GM21619 (cell line): ENCODE data around the gene UBE2F.

ENCODE experiments used
- ATAC-seq: cut with Tn5 transposase; IDR thresholded peaks from one replicate; pipeline ENCODE4 v1.9.1; 2021; ENCODE audit not compliant: unreplicated experiment

The UBE2F gene

GRCh38 chr2:238069877-238070276 is 103.1 kb downstream of the UBE2F start:
- no peak for ATAC-seq

DNA sequence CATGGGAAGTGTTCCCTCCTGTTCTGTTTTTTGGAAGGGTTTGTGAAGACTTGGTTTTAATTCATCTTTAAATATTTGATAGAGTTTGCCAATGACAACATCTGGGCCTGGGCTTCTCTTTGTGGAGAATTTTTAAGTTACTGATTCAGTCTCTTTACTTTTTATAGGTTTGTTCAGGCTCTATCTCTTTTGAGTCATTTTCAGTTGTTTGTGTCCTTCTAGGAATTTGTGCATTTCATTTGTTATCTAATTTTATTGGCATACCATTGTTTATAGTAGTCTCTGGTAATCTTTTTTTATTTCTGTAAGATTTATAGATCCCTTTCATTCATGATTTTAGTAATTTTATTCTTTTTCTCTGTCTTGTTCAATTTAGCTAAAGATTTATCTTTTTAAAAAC is 108.6 kb downstream of the UBE2F start:
- no peak for ATAC-seq

- ATAC-seq, result no peak
These were observed 110.5 kb downstream of the UBE2F start for GRCh38 chr2:238077292-238077691.

DNA sequence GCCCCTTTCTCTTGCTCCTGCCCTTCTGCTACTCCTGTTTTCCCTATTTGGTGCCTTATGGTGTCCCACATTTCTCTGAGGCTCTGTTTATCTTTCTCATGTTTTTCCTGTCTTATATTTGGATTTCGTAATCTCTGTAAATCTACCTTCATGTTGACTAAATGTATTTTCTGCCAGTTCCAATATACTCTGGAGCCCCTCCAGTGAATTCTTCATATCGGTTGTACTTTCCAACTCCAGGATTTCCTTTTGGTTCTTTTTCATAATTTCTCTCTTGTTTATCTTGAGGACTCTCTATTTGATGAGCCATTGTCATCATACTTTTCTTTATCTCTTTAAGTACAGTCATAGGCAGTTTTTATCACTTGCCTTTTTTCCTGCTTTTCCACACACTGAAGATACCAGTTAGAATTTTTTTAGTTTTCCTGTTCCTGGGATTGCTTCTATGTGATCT is 113.1 kb downstream of the UBE2F start:
- ATAC-seq, result no peak

DNA sequence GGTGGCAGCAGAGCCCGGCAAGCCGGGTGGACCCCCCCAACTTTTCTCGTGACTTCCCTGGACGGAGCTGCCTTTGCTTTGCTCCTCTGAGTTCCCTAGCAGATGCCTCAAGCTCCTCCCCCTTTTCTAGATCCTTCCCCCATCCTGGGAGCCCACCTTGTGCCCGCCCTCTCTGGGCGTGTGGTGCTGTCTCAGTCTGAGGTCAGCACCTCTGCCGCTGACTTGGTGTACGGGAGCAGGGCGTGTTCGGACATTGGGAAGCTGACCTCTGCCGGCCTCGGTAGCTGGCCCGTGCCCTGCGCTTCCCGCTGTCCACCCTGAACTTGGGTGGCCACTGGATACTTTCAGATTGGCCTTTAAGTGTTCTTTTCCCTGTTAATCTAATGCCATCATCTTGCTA is 113.7 kb downstream of the UBE2F start:
- no peak for ATAC-seq

DNA sequence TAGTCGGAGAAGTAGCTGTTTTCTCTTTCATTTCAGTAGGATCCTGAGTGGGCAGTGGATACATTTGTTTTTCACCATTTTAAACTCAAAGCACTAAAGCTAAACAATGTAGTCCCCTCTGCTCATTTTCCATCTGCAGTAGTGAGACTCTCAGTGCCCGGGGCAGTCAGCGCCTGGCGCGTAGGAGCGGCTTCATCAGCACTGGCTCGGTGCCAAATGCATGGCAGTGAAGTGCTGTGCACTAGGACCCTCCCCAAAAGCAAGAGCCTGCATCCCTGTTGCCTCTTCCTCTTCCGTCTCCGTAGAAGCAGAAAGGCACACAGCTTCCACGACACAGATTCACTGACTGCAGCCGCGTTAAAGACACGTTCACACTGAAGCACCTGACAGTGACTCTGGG is 114.3 kb downstream of the UBE2F start:
- no peak for ATAC-seq

GRCh38 chr2:238081561-238081960 is 114.7 kb downstream of the UBE2F start:
- no peak for ATAC-seq

DNA sequence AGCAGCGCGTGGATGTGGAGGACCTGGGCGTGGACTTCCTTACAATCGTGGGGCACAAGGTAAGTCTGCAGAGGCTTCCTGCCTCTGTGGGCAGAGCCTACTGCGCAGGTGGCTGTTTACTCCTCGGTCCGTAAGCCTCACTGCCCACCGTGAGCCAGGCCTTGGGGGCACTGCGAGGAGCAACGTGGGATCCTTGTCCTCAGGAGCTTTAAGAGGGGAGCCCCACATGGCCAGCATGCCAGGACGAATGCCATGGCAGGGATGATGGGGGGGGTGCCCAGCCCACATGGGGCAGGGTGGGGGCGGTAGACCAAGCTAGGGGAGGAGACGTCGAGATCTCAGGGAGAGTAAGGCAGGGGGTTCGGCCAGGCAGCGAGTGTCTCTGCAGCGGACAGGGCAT is 115.3 kb downstream of the UBE2F start:
- ATAC-seq, result no peak

GRCh38 chr2:238082827-238083226 is 116.0 kb downstream of the UBE2F start:
- ATAC-seq, result no peak

- no peak for ATAC-seq
These were observed 117.1 kb downstream of the UBE2F start for GRCh38 chr2:238083919-238084318.

DNA sequence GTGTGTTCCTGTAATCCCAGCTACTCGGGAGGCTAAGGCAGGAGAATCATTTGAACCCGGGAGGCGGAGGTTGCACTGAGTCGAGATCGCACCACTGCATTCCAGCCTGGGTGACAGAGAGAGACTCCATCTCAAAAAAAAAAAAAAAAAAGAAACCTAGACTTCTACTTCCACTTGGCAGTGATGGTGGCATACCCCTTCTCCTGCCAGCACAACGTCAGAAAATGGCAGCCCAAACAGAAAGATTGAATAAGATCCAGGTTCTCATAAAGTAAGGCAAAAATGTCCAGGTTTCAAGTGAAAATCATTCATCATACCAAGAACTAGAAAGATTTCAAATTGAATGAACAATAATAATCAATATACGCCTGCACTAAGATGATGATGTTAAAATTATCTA is 117.9 kb downstream of the UBE2F start:
- no peak for ATAC-seq

GRCh38 chr2:238085899-238086298 is 119.1 kb downstream of the UBE2F start:
- ATAC-seq, result no peak

DNA sequence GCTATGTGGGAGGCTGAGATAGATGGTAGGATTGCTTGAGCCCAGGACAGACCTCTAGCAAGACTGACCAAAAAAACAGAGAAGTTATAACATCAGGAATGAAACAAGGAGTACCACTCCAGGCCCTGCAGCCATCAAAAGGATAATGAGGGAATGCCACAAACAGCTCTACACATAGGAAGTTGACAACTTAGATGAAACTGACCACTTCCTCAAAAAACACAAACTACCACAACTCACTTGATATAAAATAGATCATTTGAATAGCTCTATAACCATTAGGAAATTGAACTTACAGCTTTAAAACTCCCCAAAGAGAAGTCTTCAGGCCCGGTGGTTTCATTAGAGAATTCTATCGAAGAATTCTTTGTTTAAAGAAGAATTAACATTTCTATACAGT is 120.4 kb downstream of the UBE2F start:
- ATAC-seq, result no peak

- ATAC-seq, result no peak
These were observed 124.1 kb downstream of the UBE2F start for GRCh38 chr2:238090887-238091286.

DNA sequence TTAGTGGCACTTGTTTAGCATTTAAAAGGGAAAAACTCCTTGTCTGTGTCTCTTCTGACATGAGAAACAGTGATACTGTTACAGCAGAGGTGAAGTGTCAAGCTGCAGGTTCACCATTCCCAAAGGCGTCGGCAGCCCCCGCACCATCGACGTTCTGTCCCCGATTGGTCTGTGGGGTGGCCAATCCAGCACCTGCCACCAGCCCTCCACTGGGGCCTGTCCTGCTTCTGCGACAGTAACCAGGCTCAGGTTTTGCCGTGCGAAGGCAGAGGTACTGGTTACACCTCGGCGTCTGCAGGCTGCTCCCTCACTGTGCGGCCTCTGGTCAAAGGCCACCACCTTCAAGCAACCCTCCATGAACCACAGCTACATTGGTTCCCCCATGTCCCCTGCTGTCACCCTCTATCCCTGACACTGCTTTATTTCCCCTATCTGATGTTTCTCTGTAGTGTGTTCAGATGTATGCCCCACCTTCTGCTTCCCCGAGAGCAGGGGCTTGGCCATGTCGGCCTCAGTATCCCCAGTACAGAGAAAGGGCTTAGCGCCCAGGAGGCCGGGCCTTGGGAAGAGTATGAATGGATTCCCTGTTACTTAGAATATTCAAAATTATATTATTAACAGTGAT is 124.7 kb downstream of the UBE2F start:
- no peak for ATAC-seq
